Caco-2 (cell line): ENCODE results near the gene HOXA5. TPM values are rescaled to one million over a fixed set of nuclear protein-coding genes. Genes with fewer than 3 reads are reported as not detected.

Experiments used
- BruUV-seq: library from RNA; stranded (reverse); fragments of 400-500 nt; replicated peaks from 2 replicates; lab custom pipeline; 2021; lab: Mats Ljungman, UMichigan
- CTCF ChIA-PET: fragments of 300-600 bp; sonication (Branson Sonifier 250); formaldehyde crosslinking; loops from one replicate; lab custom pipeline; 2022; ENCODE audit warnings: antibody characterized with exemption; lab: Charles Lee
- POLR2A ChIA-PET: fragments of 300-600 bp; sonication (Branson Sonifier 250); formaldehyde crosslinking; loops from one replicate; lab custom pipeline; 2022; ENCODE audit warnings: antibody characterized with exemption; lab: Charles Lee
- DNase-seq, 2 experiments: peaks; one replicate each; pipeline versions ENCODE4 v3.0.0 to v3.0.0-alpha.2; 2020 to 2022
- H3K27me3 ChIP-seq: replicated peaks from 2 replicates; pipeline ENCODE4 v1.6.0; 2011; ENCODE audit warnings: low read length; ENCODE audit not compliant: control insufficient read depth, insufficient read depth
- H3K36me3 ChIP-seq: 2 replicates; pipeline ENCODE4 v1.5.1; 2011; ENCODE audit warnings: low read length; ENCODE audit not compliant: control insufficient read depth, insufficient read depth
- H3K4me1 ChIP-seq: fragments of 250-450 bp; sonication (Bioruptor Pico); 2 replicates; pipeline ENCODE4 v1.5.1; 2020; ENCODE audit warnings: mild to moderate bottlenecking
- H3K4me3 ChIP-seq: 2 replicates; pipeline ENCODE4 v1.5.1; 2011; ENCODE audit warnings: low read depth, mild to moderate bottlenecking, control low read depth, low read length
- H3K9me3 ChIP-seq: fragments of 250-450 bp; sonication (Bioruptor Pico); 2 replicates; pipeline ENCODE4 v1.5.1; 2020; ENCODE audit warnings: mild to moderate bottlenecking, moderate library complexity
- H3K27ac Mint-ChIP-seq: one replicate; pipeline ENCODE4 v1.8.0; 2022; ENCODE audit warnings: mixed read lengths; ENCODE audit not compliant: unreplicated experiment
- H3K27me3 Mint-ChIP-seq: one replicate; pipeline ENCODE4 v1.8.0; 2022; ENCODE audit warnings: mixed read lengths; ENCODE audit not compliant: insufficient read depth, unreplicated experiment
- H3K36me3 Mint-ChIP-seq: one replicate; pipeline ENCODE4 v1.8.0; 2022; ENCODE audit warnings: mild to moderate bottlenecking, mixed read lengths; ENCODE audit not compliant: insufficient read depth, unreplicated experiment
- H3K4me1 Mint-ChIP-seq: one replicate; pipeline ENCODE4 v1.8.0; 2022; ENCODE audit warnings: low read depth, mixed read lengths; ENCODE audit not compliant: unreplicated experiment
- H3K4me3 Mint-ChIP-seq: one replicate; pipeline ENCODE4 v1.8.0; 2022; ENCODE audit warnings: mild to moderate bottlenecking, moderate library complexity, mixed read lengths; ENCODE audit not compliant: unreplicated experiment
- H3K9me3 Mint-ChIP-seq: one replicate; pipeline ENCODE4 v1.8.0; 2022; ENCODE audit warnings: mixed read lengths; ENCODE audit not compliant: unreplicated experiment
- CTCF ChIP-seq, 2 experiments: fragments of 200-600 bp in 1 of 2; IDR thresholded peaks; 1 replicate in 1 of 2; 2 replicates in 1 of 2; pipeline versions ENCODE4 v1.5.1 to v1.8.0; 2011 to 2022; ENCODE audit warnings: antibody characterized with exemption in 1 of 2, control low read depth in 1 of 2, inconsistent platforms in 1 of 2, low read depth in 1 of 2, low read length in 1 of 2, mild to moderate bottlenecking in 1 of 2, moderate library complexity in 1 of 2; ENCODE audit not compliant: insufficient read depth in 1 of 2, severe bottlenecking in 1 of 2, unreplicated experiment in 1 of 2
- intact Hi-C: fragments of 100-400 bp; cut with micrococcal nuclease; formaldehyde crosslinking; loops from one replicate; pipeline ENCODE4 v1.10.0; 2022; ENCODE audit not compliant: unreplicated experiment
- total RNA-seq: library from RNA; stranded (reverse); gene quantifications from 2 replicates; pipeline ENCODE4 v1.2.3, GENCODE V29; 2022

The HOXA5 gene
- total RNA-seq, 1 experiment from 2014 or later: 4.9 TPM

- Histone ChIP-seq H3K36me3 (no peaks in the 10 kb centered on the region; the same call in none of the 2 replicates), H3K9me3 (no peaks in the 10 kb centered on the region), H3K4me1 (peaks cover 27% of the 10 kb centered on the region), H3K4me3 (peak overlapping the region; percentile 68), H3K27me3 (no peaks in the 10 kb centered on the region)
- Mint-ChIP-seq H3K4me3 (peak overlapping the region; percentile 94), H3K27ac (peak overlapping the region; percentile 82), H3K4me1 (no peaks in the 10 kb centered on the region), H3K9me3 (no peaks in the 10 kb centered on the region), H3K27me3 (no peaks in the 10 kb centered on the region), H3K36me3 (peaks cover 18% of the 10 kb centered on the region)
- intact Hi-C loops: no loop called here
- no peak for DNase-seq
- TF ChIP-seq CTCF (IDR thresholded peaks at IDR 0.05; ENCODE audit: insufficient read depth in 1 of 2, low read depth in 1 of 2, low read length in 1 of 2, severe bottlenecking in 1 of 2, unreplicated experiment in 1 of 2): no peak
- no TSS peak for BruUV-seq
- POLR2A ChIA-PET: interaction anchor here (0.5 to 1.0 kb wide), 2 partner anchors 34 to 989 kb away, joined by 4 to 6 read pairs; no protein-coding TSS in a partner anchor
- CTCF ChIA-PET: interaction anchor here (0.6 to 4.0 kb wide), 7 partner anchors 11 to 768 kb away, joined by 3 to 40 read pairs (median 3); partner anchors contain the start of gene HOXA9
Observed at GRCh38 chr7:27149842-27150567, 6.5 kb upstream of the HOXA5 start.

- ChIA-PET POLR2A (no interaction called here), CTCF (interaction anchor here (0.5 to 4.0 kb wide), 5 partner anchors 8 to 1262 kb away, joined by 3 to 40 read pairs (median 5); partner anchors contain the start of gene HOXA7)
- H3K27me3 Mint-ChIP-seq: no peaks in the 10 kb centered on the region
- no peaks in the 10 kb centered on the region for H3K27me3 ChIP-seq
- peaks cover 27% of the 10 kb centered on the region for H3K4me1 ChIP-seq
- no peak overlapping the region for H3K4me3 ChIP-seq
- TF ChIP-seq CTCF (IDR thresholded peaks at IDR 0.05; ENCODE audit: insufficient read depth in 1 of 2, low read depth in 1 of 2, low read length in 1 of 2, severe bottlenecking in 1 of 2, unreplicated experiment in 1 of 2): no peak
- BruUV-seq: no TSS peak
- H3K27ac Mint-ChIP-seq: peak overlapping the region; percentile 76
- H3K9me3 ChIP-seq: no peaks in the 10 kb centered on the region
- H3K36me3 Mint-ChIP-seq: peaks cover 12% of the 10 kb centered on the region
- peak in 1 of 2 experiments; percentile 25 for DNase-seq
- H3K4me3 Mint-ChIP-seq: peak overlapping the region; percentile 73
- intact Hi-C loops: no loop called here
- H3K9me3 Mint-ChIP-seq: no peaks in the 10 kb centered on the region
- H3K36me3 ChIP-seq: no peaks in the 10 kb centered on the region; the same call in 1 of the 2 replicates
- no peaks in the 10 kb centered on the region for H3K4me1 Mint-ChIP-seq
Observed at GRCh38 chr7:27148756-27149641, 5.5 kb upstream of the HOXA5 start.
